Spleen (tissue), 11 donors: ENCODE data around the gene SEPTIN11. TPM values are rescaled to one million over a fixed set of nuclear protein-coding genes. Genes with fewer than 3 reads are reported as not detected.

Experiments
- DNase-seq: peaks from one replicate; pipeline ENCODE4 v3.0.0-alpha.2; 2020
- H3K27ac ChIP-seq, 8 donors: fragments of 200-600 bp; sonication (generic) in 7 of 8; 1 replicate in 4 of 8; 2 replicates in 4 of 8; pipeline versions ENCODE4 v1.5.0 to v1.8.0; 2016 to 2021; ENCODE audit warnings: inconsistent platforms in 4 of 8, mild to moderate bottlenecking in 4 of 8, moderate library complexity in 1 of 8
- H3K27me3 ChIP-seq, 7 donors: fragments of 200-600 bp; sonication (generic) in 6 of 7; replicated peaks in 1 of 7; 1 replicate in 4 of 7; 2 replicates in 3 of 7; pipeline versions ENCODE4 v1.5.0 to v1.8.0; 2016 to 2021; ENCODE audit warnings: inconsistent platforms in 3 of 7, mild to moderate bottlenecking in 1 of 7
- H3K36me3 ChIP-seq, 6 donors: fragments of 200-600 bp; sonication (generic) in 5 of 6; 1 replicate in 4 of 6; 2 replicates in 2 of 6; pipeline versions ENCODE4 v1.5.0 to v1.8.0; 2016 to 2021; ENCODE audit warnings: inconsistent platforms in 2 of 6
- H3K4me1 ChIP-seq, 6 donors: fragments of 200-600 bp; sonication (generic) in 5 of 6; 1 replicate in 3 of 6; 2 replicates in 3 of 6; pipeline versions ENCODE4 v1.5.0 to v1.8.0; 2016 to 2021; ENCODE audit warnings: inconsistent platforms in 3 of 6
- H3K4me3 ChIP-seq, 8 donors: fragments of 200-600 bp; sonication (generic) in 7 of 8; 1 replicate in 4 of 8; 2 replicates in 4 of 8; pipeline versions ENCODE4 v1.5.0 to v1.8.0; 2016 to 2021; ENCODE audit warnings: inconsistent platforms in 4 of 8, mild to moderate bottlenecking in 4 of 8, moderate library complexity in 2 of 8
- H3K9me3 ChIP-seq, 8 donors: fragments of 200-600 bp; sonication (generic) in 7 of 8; 1 replicate in 4 of 8; 2 replicates in 4 of 8; pipeline versions ENCODE4 v1.5.0 to v1.8.0; 2016 to 2021; ENCODE audit warnings: inconsistent platforms in 4 of 8
- POLR2A ChIP-seq, 3 donors: fragments of 450-650 bp; IDR thresholded peaks; one replicate each; pipeline ENCODE4 v1.5.1; 2017; ENCODE audit warnings: antibody characterized with exemption in 3 of 3, mild to moderate bottlenecking in 1 of 3
- POLR2AphosphoS5 ChIP-seq, 3 donors: sonication (generic); formaldehyde crosslinking; IDR thresholded peaks; one replicate each; pipeline ENCODE4 v1.5.1; 2017; ENCODE audit warnings: antibody characterized with exemption in 3 of 3
- WGBS, 5 donors: extraction: QIAGEN DNeasy Blood & Tissue Kit in 3 of 5; methylation state at CpG; one replicate each; pipeline versions ENCODE4 v1.1.5 to v1.1.7; 2013 to 2018; 5-methylcytosine and 5-hydroxymethylcytosine counted together
- intact Hi-C: fragments of 100-400 bp; cut with DNase I; formaldehyde crosslinking; loops from one replicate; pipeline ENCODE4 v1.15.0; 2023; ENCODE audit warnings: low total_unique reads
- polyA plus RNA-seq, 3 donors: library from polyadenylated mRNA; stranded (reverse); fragments of 200-250 nt; gene quantifications; one replicate each; pipeline ENCODE4 v1.2.1, GENCODE V29; 2013
- total RNA-seq, 7 donors: library from RNA; depleted of rRNA in 3 of 7; stranded (reverse); fragments of >200 nt in 3 of 7; fragmentation: NEBNext Ultra II Directional in 4 of 7; extraction: Animal tissue kit (Norgen Biotek cat#: 25700) in 4 of 7; gene quantifications; one replicate each; pipeline versions ENCODE4 v1.1.0 to v1.2.1, GENCODE V29; 2016 to 2021
- TF ChIP-seq, protein P1 (sequence below), 11 experiments: fragments of 200-600 bp in 7 of 11; fragments of 450-650 bp in 4 of 11; sonication (generic) in 4 of 11; IDR thresholded peaks in 8 of 11; conservative IDR thresholded peaks in 3 of 11; 1 replicate in 7 of 11; 2 replicates in 4 of 11; pipeline versions ENCODE4 v1.4.0 to v1.8.0; 2016 to 2021; ENCODE audit warnings: antibody characterized with exemption in 11 of 11, inconsistent platforms in 4 of 11, mild to moderate bottlenecking in 1 of 11
- donor health status: healthy with polysubstance abuse.
- donor health status: DM: no; HTN: no; CAD: no; lungs with moderate emphysema.
- donor health status: DM: no; HTN: no; CAD: no.
- donor health status: Bipolar disorder and iron deficiency.
- donor health status: healthy.
- donor health status: DM: no; HTN: no; CAD: no.
- donor health status: DM: yes; HTN: yes; CAD: no.

SEPTIN11 gene
- total and polyA plus RNA-seq, 10 donors, result 9.7 to 91.9 (median 53.3) TPM

DNA sequence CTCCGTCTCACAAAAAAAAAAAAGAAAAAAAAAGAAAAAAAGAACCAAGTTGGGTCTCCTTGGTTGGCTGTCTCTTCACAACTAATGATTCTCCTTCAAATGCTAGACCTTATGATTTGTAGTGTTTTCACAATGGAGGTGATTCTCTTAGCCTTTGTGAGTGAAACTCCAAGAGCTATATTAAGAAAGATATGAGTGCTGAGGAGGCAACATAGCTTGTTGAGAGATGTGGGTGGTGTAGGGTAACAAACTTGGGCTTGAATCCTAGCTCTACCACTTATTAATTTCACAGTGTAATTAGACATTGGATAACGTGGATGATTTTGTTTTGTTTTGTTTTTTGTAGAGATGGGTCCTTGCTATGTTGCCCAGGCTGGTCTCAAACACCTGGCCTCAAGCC is 10.4 kb upstream of the SEPTIN11 start:
- DNase-seq, result no peak
- Histone ChIP-seq H3K36me3 (no peaks in the 10 kb centered on the region), H3K9me3 (peaks cover 0 to 20% (median 6%) of the 10 kb centered on the region in 8 donors), H3K4me3 (no peak overlapping the region), H3K4me1 (no peaks in the 10 kb centered on the region), H3K27ac (no peak overlapping the region), H3K27me3 (no peaks in the 10 kb centered on the region)
- 72 to 87% (median 82%) methylated on average over 2 of the region's 2 CpGs for WGBS, 5 donors
- TF ChIP-seq POLR2A (IDR thresholded peaks at IDR 0.05) (no peak), POLR2AphosphoS5 (IDR thresholded peaks at IDR 0.05) (no peak)
- TF ChIP-seq, protein P1, sequence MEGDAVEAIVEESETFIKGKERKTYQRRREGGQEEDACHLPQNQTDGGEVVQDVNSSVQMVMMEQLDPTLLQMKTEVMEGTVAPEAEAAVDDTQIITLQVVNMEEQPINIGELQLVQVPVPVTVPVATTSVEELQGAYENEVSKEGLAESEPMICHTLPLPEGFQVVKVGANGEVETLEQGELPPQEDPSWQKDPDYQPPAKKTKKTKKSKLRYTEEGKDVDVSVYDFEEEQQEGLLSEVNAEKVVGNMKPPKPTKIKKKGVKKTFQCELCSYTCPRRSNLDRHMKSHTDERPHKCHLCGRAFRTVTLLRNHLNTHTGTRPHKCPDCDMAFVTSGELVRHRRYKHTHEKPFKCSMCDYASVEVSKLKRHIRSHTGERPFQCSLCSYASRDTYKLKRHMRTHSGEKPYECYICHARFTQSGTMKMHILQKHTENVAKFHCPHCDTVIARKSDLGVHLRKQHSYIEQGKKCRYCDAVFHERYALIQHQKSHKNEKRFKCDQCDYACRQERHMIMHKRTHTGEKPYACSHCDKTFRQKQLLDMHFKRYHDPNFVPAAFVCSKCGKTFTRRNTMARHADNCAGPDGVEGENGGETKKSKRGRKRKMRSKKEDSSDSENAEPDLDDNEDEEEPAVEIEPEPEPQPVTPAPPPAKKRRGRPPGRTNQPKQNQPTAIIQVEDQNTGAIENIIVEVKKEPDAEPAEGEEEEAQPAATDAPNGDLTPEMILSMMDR (IDR thresholded peaks at IDR 0.05 in 8 of 11, conservative IDR thresholded peaks at IDR 0.05 in 3 of 11), result no peak
- intact Hi-C loops, result no loop called here

DNA sequence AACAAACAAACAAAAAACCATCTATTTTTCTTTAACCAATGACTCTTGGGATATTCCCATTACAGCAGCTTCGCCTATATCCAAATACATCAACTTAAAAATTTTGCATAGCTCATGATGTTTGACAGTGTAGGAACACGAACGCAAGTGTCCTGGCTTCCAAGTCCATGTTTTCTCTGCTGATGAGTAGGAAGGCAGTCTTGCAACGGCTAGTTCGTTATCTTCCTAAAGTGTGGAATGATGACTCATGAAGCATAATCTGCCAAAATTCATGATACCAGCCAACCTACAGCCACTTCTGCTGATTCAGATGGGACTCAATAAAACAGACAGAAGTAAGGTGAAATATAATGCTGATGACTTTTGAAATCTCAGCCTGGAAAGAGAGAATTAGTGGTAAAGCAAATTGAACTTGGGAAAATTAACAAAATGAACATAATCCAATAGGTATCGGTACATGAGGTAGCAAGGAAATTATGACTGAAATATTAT is 6.4 kb upstream of the SEPTIN11 start:
- no peak overlapping the region for H3K4me3 ChIP-seq
- peaks cover 0 to 9% (median 4%) of the 10 kb centered on the region in 6 donors for H3K4me1 ChIP-seq
- no peak for DNase-seq
- H3K27ac ChIP-seq, result no peak overlapping the region
- no peak for TF ChIP-seq POLR2A (IDR thresholded peaks at IDR 0.05)
- no peak for TF ChIP-seq POLR2AphosphoS5 (IDR thresholded peaks at IDR 0.05)
- TF ChIP-seq, protein P1 (IDR thresholded peaks at IDR 0.05 in 8 of 11, conservative IDR thresholded peaks at IDR 0.05 in 3 of 11), result no peak
- 81 to 94% (median 87%) methylated on average over 6 of the region's 6 CpGs for WGBS, 5 donors
- peaks cover 0 to 16% (median 0%) of the 10 kb centered on the region in 8 donors for H3K9me3 ChIP-seq
- intact Hi-C loops, result no loop called here
- peaks cover 0 to 3% (median 0%) of the 10 kb centered on the region in 6 donors for H3K36me3 ChIP-seq
- no peaks in the 10 kb centered on the region for H3K27me3 ChIP-seq

- Histone ChIP-seq H3K27ac (no peak overlapping the region), H3K36me3 (peaks cover 0 to 3% (median 0%) of the 10 kb centered on the region in 6 donors), H3K9me3 (peaks cover 0 to 16% (median 0%) of the 10 kb centered on the region in 8 donors), H3K4me3 (no peak overlapping the region), H3K27me3 (no peaks in the 10 kb centered on the region), H3K4me1 (peaks cover 0 to 15% (median 10%) of the 10 kb centered on the region in 6 donors)
- WGBS, 5 donors, result 77 to 97% (median 91%) methylated on average over 1 of the region's 1 CpG
- no peak for TF ChIP-seq POLR2A (IDR thresholded peaks at IDR 0.05)
- TF ChIP-seq, protein P1 (IDR thresholded peaks at IDR 0.05 in 8 of 11, conservative IDR thresholded peaks at IDR 0.05 in 3 of 11), result no peak
- TF ChIP-seq POLR2AphosphoS5 (IDR thresholded peaks at IDR 0.05), result no peak
- DNase-seq, result no peak
- intact Hi-C loops, result no loop called here
Observed at GRCh38 chr4:76943790-76944189, 5.8 kb upstream of the SEPTIN11 start.

DNA sequence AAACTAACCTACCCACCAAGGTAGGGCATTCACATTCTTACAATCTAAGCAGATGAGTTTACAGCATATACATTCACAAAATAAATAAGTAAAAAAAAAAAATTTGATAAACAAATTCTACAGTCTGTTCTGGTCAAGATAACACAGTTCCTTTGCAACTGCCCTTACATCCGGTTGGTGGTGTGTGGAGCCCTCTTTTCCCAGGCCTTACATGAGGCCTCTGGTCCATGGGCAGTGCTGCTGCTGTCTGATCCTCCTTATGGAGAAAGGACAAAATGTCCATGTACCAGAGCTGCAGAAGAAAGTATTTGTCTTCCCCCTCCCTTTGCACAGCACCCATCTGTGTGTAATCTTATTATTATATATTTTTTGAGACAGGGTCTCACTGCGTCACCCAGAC is 2.2 kb upstream of the SEPTIN11 start:
- no peak for DNase-seq
- Histone ChIP-seq H3K9me3 (no peaks in the 10 kb centered on the region), H3K36me3 (peaks cover 0 to 3% (median 0%) of the 10 kb centered on the region in 6 donors), H3K4me3 (no peak overlapping the region), H3K27me3 (no peaks in the 10 kb centered on the region), H3K27ac (no peak overlapping the region), H3K4me1 (peaks cover 0 to 47% (median 25%) of the 10 kb centered on the region in 6 donors)
- intact Hi-C loops, result no loop called here
- WGBS, 5 donors, result 80 to 93% (median 86%) methylated on average over 2 of the region's 2 CpGs
- TF ChIP-seq POLR2AphosphoS5 (IDR thresholded peaks at IDR 0.05) (no peak), POLR2A (IDR thresholded peaks at IDR 0.05) (no peak)
- TF ChIP-seq, protein P1 (IDR thresholded peaks at IDR 0.05 in 8 of 11, conservative IDR thresholded peaks at IDR 0.05 in 3 of 11), result no peak
